Vagina (tissue), 2 donors: ENCODE measurements around the gene ANTXR1. TPM values are rescaled to one million over a fixed set of nuclear protein-coding genes. Genes with fewer than 3 reads are reported as not detected.

Experiments
- DNase-seq, 2 donors: peaks; one replicate each; pipeline ENCODE4 v3.0.0-alpha.2; 2017; ENCODE audit errors: extremely low spot score in 2 of 2
- H3K27ac ChIP-seq: fragments of 200-600 bp; sonication (generic); one replicate; pipeline ENCODE4 v1.5.1; 2019
- H3K27me3 ChIP-seq: fragments of 200-600 bp; sonication (generic); one replicate; pipeline ENCODE4 v1.5.1; 2019
- H3K36me3 ChIP-seq, 2 donors: fragments of 200-600 bp; sonication (generic); one replicate each; pipeline ENCODE4 v1.5.1; 2017 to 2019
- H3K4me1 ChIP-seq: fragments of 200-600 bp; sonication (generic); one replicate; pipeline ENCODE4 v1.5.1; 2019
- H3K4me3 ChIP-seq, 2 donors: fragments of 200-600 bp; sonication (generic); 1 replicate in 1 of 2; 2 replicates in 1 of 2; pipeline ENCODE4 v1.5.1; 2016 to 2019
- H3K9me3 ChIP-seq: fragments of 200-600 bp; sonication (generic); one replicate; pipeline ENCODE4 v1.5.1; 2019
- POLR2A ChIP-seq, 2 donors: fragments of 450-650 bp; IDR thresholded peaks; one replicate each; pipeline ENCODE4 v1.6.1; 2017; ENCODE audit warnings: antibody characterized with exemption in 2 of 2, mild to moderate bottlenecking in 2 of 2, moderate library complexity in 2 of 2
- POLR2AphosphoS5 ChIP-seq, 2 donors: sonication (generic); formaldehyde crosslinking; IDR thresholded peaks; one replicate each; pipeline ENCODE4 v1.9.0; 2017; ENCODE audit warnings: antibody characterized with exemption in 2 of 2, mild to moderate bottlenecking in 2 of 2, low read depth in 1 of 2; ENCODE audit not compliant: insufficient read depth in 1 of 2
- intact Hi-C: fragments of 100-400 bp; cut with DNase I; formaldehyde crosslinking; loops from one replicate; pipeline ENCODE4 v1.15.1; 2023
- total RNA-seq: library from RNA; depleted of rRNA; stranded (reverse); fragments of >200 nt; gene quantifications from one replicate; pipeline ENCODE4 v1.2.3, GENCODE V29; 2016
- TF ChIP-seq, protein P1 (sequence below), 3 experiments: fragments of 450-650 bp in 2 of 3; fragments of 200-600 bp in 1 of 3; sonication (generic) in 1 of 3; IDR thresholded peaks; one replicate each; pipeline ENCODE4 v1.5.1; 2017 to 2019; ENCODE audit warnings: antibody characterized with exemption in 3 of 3, mild to moderate bottlenecking in 2 of 3, moderate library complexity in 2 of 3

ANTXR1 gene
- total RNA-seq, 1 donor from 2014 or later: 102 TPM

DNA sequence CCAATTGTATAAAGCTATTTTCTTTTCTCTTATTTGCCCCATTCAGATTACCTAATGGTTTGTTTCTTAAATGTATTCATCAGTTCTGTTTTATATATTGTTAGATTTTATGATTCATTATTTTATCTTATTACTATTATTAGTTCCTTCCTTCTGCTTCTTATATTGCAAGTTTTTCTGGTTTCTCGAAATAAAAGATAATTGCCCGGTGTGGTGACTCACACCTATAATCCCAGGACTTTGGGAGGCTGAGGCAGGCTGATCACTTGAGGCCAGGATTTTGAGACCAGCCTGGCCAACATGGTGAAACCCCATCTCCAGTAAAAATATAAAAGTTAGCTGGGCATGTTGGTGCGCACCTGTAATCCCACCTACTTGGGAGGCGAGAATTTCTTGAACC is 37.8 kb downstream of the ANTXR1 start:
- intact Hi-C loops: no loop called here
- H3K9me3 ChIP-seq: no peaks in the 10 kb centered on the region
- H3K27me3 ChIP-seq: no peaks in the 10 kb centered on the region
- DNase-seq: no peak
- peaks cover 7% of the 10 kb centered on the region for H3K4me1 ChIP-seq
- H3K36me3 ChIP-seq: no peaks in the 10 kb centered on the region
- H3K4me3 ChIP-seq: no peak overlapping the region
- H3K27ac ChIP-seq: no peak overlapping the region
- TF ChIP-seq POLR2A (IDR thresholded peaks at IDR 0.05) (no peak), POLR2AphosphoS5 (IDR thresholded peaks at IDR 0.05; ENCODE audit: insufficient read depth in 1 of 2, low read depth in 1 of 2) (no peak)
- TF ChIP-seq, protein P1, sequence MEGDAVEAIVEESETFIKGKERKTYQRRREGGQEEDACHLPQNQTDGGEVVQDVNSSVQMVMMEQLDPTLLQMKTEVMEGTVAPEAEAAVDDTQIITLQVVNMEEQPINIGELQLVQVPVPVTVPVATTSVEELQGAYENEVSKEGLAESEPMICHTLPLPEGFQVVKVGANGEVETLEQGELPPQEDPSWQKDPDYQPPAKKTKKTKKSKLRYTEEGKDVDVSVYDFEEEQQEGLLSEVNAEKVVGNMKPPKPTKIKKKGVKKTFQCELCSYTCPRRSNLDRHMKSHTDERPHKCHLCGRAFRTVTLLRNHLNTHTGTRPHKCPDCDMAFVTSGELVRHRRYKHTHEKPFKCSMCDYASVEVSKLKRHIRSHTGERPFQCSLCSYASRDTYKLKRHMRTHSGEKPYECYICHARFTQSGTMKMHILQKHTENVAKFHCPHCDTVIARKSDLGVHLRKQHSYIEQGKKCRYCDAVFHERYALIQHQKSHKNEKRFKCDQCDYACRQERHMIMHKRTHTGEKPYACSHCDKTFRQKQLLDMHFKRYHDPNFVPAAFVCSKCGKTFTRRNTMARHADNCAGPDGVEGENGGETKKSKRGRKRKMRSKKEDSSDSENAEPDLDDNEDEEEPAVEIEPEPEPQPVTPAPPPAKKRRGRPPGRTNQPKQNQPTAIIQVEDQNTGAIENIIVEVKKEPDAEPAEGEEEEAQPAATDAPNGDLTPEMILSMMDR (IDR thresholded peaks at IDR 0.05): no peak

DNA sequence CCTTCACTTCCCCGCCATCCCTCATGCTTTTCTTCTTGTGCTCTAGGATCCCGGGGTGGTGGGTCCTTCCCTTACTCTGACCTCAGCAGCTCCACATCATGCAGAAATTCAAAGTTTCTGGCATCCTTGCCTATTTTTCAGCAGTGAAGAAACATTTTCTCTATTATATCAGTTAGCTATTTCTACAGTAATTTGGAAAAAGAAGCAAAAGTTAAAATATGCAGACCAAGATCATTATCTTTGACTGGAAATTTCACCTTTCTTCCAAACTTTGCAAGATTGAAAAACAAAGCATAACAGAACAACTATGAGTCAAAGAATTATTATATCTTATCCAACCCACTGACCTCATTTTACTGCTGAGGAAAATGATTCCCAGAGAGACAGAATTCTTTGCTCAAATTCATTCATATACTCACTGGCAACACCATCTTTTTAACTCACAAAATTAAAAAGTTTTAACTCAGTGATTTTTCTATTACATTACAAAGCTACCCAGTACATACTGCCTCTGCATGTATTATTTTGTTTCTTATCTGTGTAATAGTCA is 40.5 kb downstream of the ANTXR1 start:
- Histone ChIP-seq H3K36me3 (no peaks in the 10 kb centered on the region), H3K27ac (no peak overlapping the region), H3K9me3 (no peaks in the 10 kb centered on the region), H3K27me3 (no peaks in the 10 kb centered on the region), H3K4me3 (no peak overlapping the region), H3K4me1 (no peaks in the 10 kb centered on the region)
- DNase-seq: no peak
- TF ChIP-seq, protein P1 (IDR thresholded peaks at IDR 0.05): no peak
- TF ChIP-seq POLR2AphosphoS5 (IDR thresholded peaks at IDR 0.05; ENCODE audit: insufficient read depth in 1 of 2, low read depth in 1 of 2) (no peak), POLR2A (IDR thresholded peaks at IDR 0.05) (no peak)
- intact Hi-C loops: no loop called here

DNA sequence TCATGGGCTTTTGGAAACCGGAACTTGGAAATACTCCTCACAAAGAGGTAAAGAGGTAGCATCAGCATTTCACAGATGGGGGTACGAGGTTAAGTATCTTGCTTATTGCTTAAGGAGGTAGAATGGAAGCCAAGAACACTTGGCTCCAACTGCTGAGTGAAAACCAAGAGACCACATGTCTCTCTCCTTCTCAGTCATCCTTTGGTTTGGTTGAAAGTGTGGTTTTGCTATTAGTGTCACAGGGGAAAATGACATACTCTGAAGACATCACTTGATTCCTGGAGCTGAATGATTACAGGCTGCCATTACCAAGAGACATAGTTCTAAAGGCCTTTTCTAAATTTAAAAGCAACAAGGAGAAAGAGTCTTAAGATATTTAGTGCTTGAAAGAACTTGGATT is 41.5 kb downstream of the ANTXR1 start:
- H3K9me3 ChIP-seq: no peaks in the 10 kb centered on the region
- no peaks in the 10 kb centered on the region for H3K36me3 ChIP-seq
- intact Hi-C loops: no loop called here
- H3K27ac ChIP-seq: peak overlapping the region; percentile 31
- no peaks in the 10 kb centered on the region for H3K27me3 ChIP-seq
- no peaks in the 10 kb centered on the region for H3K4me1 ChIP-seq
- DNase-seq: no peak
- TF ChIP-seq, protein P1 (IDR thresholded peaks at IDR 0.05): no peak
- TF ChIP-seq POLR2AphosphoS5 (IDR thresholded peaks at IDR 0.05; ENCODE audit: insufficient read depth in 1 of 2, low read depth in 1 of 2) (no peak), POLR2A (IDR thresholded peaks at IDR 0.05) (no peak)
- H3K4me3 ChIP-seq: no peak overlapping the region

DNA sequence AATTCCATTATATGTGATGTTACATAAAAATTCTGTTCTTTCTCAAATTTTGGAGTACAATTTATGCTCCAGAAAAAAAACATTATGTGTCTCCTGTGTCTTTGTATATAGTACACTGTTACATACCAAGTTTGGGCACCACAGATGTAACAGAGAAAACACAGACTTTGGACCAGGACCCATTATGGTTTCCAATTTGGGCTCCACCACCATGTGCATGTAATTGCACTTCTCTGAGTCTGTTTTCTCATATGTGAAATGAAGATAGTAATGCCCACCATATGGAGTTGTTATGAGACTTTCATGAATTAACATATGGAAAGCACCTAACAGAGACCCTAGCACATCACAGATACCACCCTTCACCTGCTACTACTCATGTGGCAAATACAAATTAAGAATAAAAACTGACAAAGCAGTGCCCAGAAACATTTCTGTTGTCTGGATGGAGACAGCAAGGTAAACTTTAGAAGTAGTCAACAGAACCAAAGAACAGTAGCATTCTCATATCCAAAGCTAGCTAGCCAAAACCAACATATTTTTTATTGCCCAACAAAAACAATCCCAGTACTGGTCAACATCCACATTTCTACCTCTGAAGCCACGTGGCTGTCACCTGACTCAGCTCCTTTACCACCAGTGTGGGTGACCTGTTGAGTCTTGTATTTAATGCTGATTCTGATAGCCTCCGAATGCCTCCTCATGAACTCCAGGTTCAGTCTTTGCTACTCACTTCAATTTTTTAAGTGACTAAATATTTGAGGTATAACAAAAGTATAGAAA is 42.9 kb downstream of the ANTXR1 start:
- H3K4me1 ChIP-seq: no peaks in the 10 kb centered on the region
- no peaks in the 10 kb centered on the region for H3K36me3 ChIP-seq
- H3K27me3 ChIP-seq: no peaks in the 10 kb centered on the region
- TF ChIP-seq POLR2AphosphoS5 (IDR thresholded peaks at IDR 0.05; ENCODE audit: insufficient read depth in 1 of 2, low read depth in 1 of 2) (no peak), POLR2A (IDR thresholded peaks at IDR 0.05) (no peak)
- TF ChIP-seq, protein P1 (IDR thresholded peaks at IDR 0.05): no peak
- intact Hi-C loops: no loop called here
- no peak for DNase-seq
- no peak overlapping the region for H3K4me3 ChIP-seq
- H3K27ac ChIP-seq: no peak overlapping the region
- no peaks in the 10 kb centered on the region for H3K9me3 ChIP-seq

DNA sequence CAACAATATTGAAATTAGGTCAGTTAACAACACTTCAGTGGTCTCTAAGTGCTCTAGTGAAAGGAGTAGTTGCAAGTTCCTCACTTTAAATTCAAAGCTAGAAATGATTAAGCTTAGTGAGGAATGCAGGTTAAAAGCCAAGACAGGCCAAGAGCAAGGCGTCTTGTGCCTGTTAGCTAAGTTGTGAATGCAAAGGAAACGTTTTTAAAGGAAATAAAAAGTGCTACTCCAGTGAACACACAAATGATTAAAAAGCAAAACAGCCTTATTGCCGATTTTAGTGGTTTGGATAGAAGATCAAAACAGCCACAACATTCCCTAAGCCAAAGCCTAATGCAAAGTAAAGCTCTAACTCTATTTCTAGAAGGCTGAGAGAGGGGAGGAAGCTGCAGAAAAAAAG is 44.7 kb downstream of the ANTXR1 start:
- no peaks in the 10 kb centered on the region for H3K27me3 ChIP-seq
- DNase-seq: no peak
- H3K4me1 ChIP-seq: peaks cover 7% of the 10 kb centered on the region
- H3K9me3 ChIP-seq: no peaks in the 10 kb centered on the region
- TF ChIP-seq POLR2A (IDR thresholded peaks at IDR 0.05) (no peak), POLR2AphosphoS5 (IDR thresholded peaks at IDR 0.05; ENCODE audit: insufficient read depth in 1 of 2, low read depth in 1 of 2) (no peak)
- TF ChIP-seq, protein P1 (IDR thresholded peaks at IDR 0.05): no peak
- H3K4me3 ChIP-seq: no peak overlapping the region
- intact Hi-C loops: no loop called here
- H3K27ac ChIP-seq: peak overlapping the region; percentile 10
- no peaks in the 10 kb centered on the region for H3K36me3 ChIP-seq
